ENCODE results near the gene ATP8B4. TPM values are rescaled to one million over a fixed set of nuclear protein-coding genes. Genes with fewer than 3 reads are reported as not detected.
A peak's percentile ranks its signal among the peaks of the same experiment; 100 is the strongest.
"Not testable (repeated sequence)": the region's sequence is repeated elsewhere in the genome, so short reads cannot be mapped to it uniquely, and the experiment has no call there.

ATP8B4 gene
- total and polyA plus RNA-seq, 10 of the 15 experiments (the other 5 are each of a cell fraction or from before 2014, with no cell fraction given) = 0.02 to 0.94 (median 0.19) TPM

DNA sequence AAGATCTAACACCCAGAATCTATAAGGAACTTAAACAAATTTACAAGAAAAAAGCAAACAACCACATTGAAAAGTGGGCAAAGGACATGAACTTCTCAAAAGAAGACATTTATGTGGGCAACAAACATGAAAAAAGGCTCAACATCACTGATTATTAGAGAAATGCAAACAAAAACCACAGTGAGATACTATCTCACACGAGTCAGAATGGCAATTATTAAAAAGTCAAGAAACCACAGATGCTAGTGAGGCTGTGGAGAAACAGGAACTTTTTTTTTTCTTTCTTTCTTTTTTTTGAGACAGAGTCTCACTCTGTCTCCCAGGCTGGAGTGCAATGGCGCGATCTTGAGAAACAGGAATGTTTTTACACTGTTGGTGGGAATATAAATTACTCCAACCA lies 29.6 kb downstream of the ATP8B4 start:
- H3K9me3 ChIP-seq (replicated peaks; ENCODE audit: control insufficient read depth, insufficient read depth, low read length); H2AFZ ChIP-seq (ENCODE audit: control insufficient read depth, low read depth, low read length); H3K9ac ChIP-seq (ENCODE audit: control insufficient read depth, insufficient read depth, low read length); SMC1A ChIA-PET (ENCODE audit: uncharacterized antibody, unreplicated experiment); H3K27ac ChIP-seq (ENCODE audit: control insufficient read depth, insufficient read depth); H3K4me2 ChIP-seq (ENCODE audit: control insufficient read depth, insufficient read depth); BruUV-seq (replicated peaks); H3K4me3 ChIP-seq; H3K27me3 ChIP-seq (replicated peaks in 1 of 2; ENCODE audit: control insufficient read depth in 2 of 2, insufficient read depth in 2 of 2, low read length in 1 of 2); ATAC-seq; in situ Hi-C loops (cut with MboI); DNase-seq (ENCODE audit: low read depth, low spot score); H3K4me1 ChIP-seq (ENCODE audit: control insufficient read depth, insufficient read depth, low read length); CTCF ChIA-PET; H3K79me2 ChIP-seq (ENCODE audit: control insufficient read depth, insufficient read depth, low read length); H3K36me3 ChIP-seq (ENCODE audit: control insufficient read depth in 2 of 2, insufficient read depth in 2 of 2, low read length in 1 of 2); H4K20me1 ChIP-seq (ENCODE audit: control insufficient read depth, insufficient read depth); RAD21 ChIA-PET (ENCODE audit: unreplicated experiment); POLR2A ChIA-PET; intact Hi-C loops (cut with micrococcal nuclease; ENCODE audit: unreplicated experiment); FAIRE-seq: not testable (repeated sequence)
- 0 out of 2 replicates have a peak, but pooled peaks have one; percentile 33 for TF ChIP-seq MTA2 (IDR thresholded peaks at IDR 0.05; ENCODE audit: low read depth)
- TF ChIP-seq BHLHE40 (IDR thresholded peaks at IDR 0.05; ENCODE audit: borderline replicate concordance in 1 of 2, low read depth in 2 of 2, low read length in 1 of 2) = peak in 1 of 2 experiments; percentile 13; a peak in 1 of 4 replicates
- 67% methylated on average over 3 of the region's 3 CpGs for WGBS (ENCODE audit: insufficient coverage, insufficient replicate concordance, low lambda C conversion rate, missing lambda C conversion rate)

DNA sequence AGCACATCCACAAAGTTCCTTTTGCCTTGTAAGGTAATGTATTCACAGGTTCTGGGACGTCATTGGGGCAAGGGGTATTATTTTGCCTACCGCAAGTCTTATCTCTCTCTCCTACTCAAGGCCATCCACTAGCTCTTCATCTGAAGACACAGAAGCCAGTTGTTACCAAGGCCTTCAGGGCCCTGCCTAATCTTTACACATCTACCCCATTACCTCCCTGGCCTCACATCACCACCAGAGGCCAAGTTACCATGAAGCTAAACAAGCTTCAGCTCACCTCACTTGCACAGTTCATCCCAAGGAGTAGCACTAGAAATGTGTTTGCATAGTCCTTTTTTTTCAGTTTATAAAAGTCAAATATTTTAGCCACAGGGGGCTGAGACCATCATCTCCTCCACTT lies 34.1 kb downstream of the ATP8B4 start:
- 83% methylated on average over 2 of the region's 2 CpGs for WGBS (ENCODE audit: insufficient coverage, insufficient replicate concordance, low lambda C conversion rate, missing lambda C conversion rate)
- Histone ChIP-seq H3K4me1 (ENCODE audit: control insufficient read depth, insufficient read depth, low read length) (no peaks in the 10 kb centered on the region), H3K9ac (ENCODE audit: control insufficient read depth, insufficient read depth, low read length) (no peak overlapping the region), H3K27ac (ENCODE audit: control insufficient read depth, insufficient read depth) (no peak overlapping the region), H3K4me3 (no peak overlapping the region), H4K20me1 (ENCODE audit: control insufficient read depth, insufficient read depth) (no peaks in the 10 kb centered on the region), H3K9me3 (replicated peaks; ENCODE audit: control insufficient read depth, insufficient read depth, low read length) (no peaks in the 10 kb centered on the region), H3K27me3 (replicated peaks in 1 of 2; ENCODE audit: control insufficient read depth in 2 of 2, insufficient read depth in 2 of 2, low read length in 1 of 2) (no peaks in the 10 kb centered on the region; a peak in 1 of 4 replicates), H2AFZ (ENCODE audit: control insufficient read depth, low read depth, low read length) (no peak overlapping the region), H3K79me2 (ENCODE audit: control insufficient read depth, insufficient read depth, low read length) (no peaks in the 10 kb centered on the region), H3K4me2 (ENCODE audit: control insufficient read depth, insufficient read depth) (no peak overlapping the region), H3K36me3 (ENCODE audit: control insufficient read depth in 2 of 2, insufficient read depth in 2 of 2, low read length in 1 of 2) (no peaks in the 10 kb centered on the region)
- ChIA-PET CTCF (interaction anchor here (0.6 kb wide), 1 partner anchor 60 kb away, joined by 3 read pairs; no protein-coding TSS in a partner anchor), POLR2A (no interaction called here), RAD21 (ENCODE audit: unreplicated experiment) (no interaction called here), SMC1A (ENCODE audit: uncharacterized antibody, unreplicated experiment) (no interaction called here)
- no peak for FAIRE-seq
- no peak for DNase-seq (ENCODE audit: low read depth, low spot score)
- BruUV-seq (replicated peaks) = no TSS peak
- intact Hi-C loops (cut with micrococcal nuclease; ENCODE audit: unreplicated experiment) = no loop called here
- in situ Hi-C loops (cut with MboI) = no loop called here
- no peak for ATAC-seq
- no peak for TF ChIP-seq RAD21 (IDR thresholded peaks at IDR 0.05; ENCODE audit: insufficient read depth, low read depth, low read length)
- TF ChIP-seq IKZF2 (IDR thresholded peaks at IDR 0.05) = no peak
- TF ChIP-seq TBL1XR1 (IDR thresholded peaks at IDR 0.05; ENCODE audit: low read depth, low read length) = no peak
- TF ChIP-seq NFXL1 (IDR thresholded peaks at IDR 0.05; ENCODE audit: borderline replicate concordance) = no peak
- TF ChIP-seq, protein P1, sequence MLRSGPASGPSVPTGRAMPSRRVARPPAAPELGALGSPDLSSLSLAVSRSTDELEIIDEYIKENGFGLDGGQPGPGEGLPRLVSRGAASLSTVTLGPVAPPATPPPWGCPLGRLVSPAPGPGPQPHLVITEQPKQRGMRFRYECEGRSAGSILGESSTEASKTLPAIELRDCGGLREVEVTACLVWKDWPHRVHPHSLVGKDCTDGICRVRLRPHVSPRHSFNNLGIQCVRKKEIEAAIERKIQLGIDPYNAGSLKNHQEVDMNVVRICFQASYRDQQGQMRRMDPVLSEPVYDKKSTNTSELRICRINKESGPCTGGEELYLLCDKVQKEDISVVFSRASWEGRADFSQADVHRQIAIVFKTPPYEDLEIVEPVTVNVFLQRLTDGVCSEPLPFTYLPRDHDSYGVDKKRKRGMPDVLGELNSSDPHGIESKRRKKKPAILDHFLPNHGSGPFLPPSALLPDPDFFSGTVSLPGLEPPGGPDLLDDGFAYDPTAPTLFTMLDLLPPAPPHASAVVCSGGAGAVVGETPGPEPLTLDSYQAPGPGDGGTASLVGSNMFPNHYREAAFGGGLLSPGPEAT (IDR thresholded peaks at IDR 0.05; ENCODE audit: low read depth) = no peak
- no peak for TF ChIP-seq NR2C2 (IDR thresholded peaks at IDR 0.05; ENCODE audit: borderline replicate concordance, control insufficient read depth, insufficient read length, low read depth)
- TF ChIP-seq TCF3 (IDR thresholded peaks at IDR 0.05; ENCODE audit: borderline replicate concordance, insufficient read depth, low read depth, low read length) = no peak
- no peak for TF ChIP-seq LARP7 (IDR thresholded peaks at IDR 0.05)
- no peak for TF ChIP-seq MYB (IDR thresholded peaks at IDR 0.05; ENCODE audit: borderline replicate concordance, low read depth, low read length)
- TF ChIP-seq ZZZ3 (IDR thresholded peaks at IDR 0.05; ENCODE audit: control insufficient read depth, insufficient read length, low read depth) = no peak
- TF ChIP-seq, protein P2, sequence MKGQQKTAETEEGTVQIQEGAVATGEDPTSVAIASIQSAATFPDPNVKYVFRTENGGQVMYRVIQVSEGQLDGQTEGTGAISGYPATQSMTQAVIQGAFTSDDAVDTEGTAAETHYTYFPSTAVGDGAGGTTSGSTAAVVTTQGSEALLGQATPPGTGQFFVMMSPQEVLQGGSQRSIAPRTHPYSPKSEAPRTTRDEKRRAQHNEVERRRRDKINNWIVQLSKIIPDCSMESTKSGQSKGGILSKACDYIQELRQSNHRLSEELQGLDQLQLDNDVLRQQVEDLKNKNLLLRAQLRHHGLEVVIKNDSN (IDR thresholded peaks at IDR 0.05; ENCODE audit: borderline replicate concordance, extremely low read length, insufficient read depth, low read depth, low read length) = no peak
- TF ChIP-seq HCFC1 (IDR thresholded peaks at IDR 0.05; ENCODE audit: low read length) = no peak

Measured in GM12878 (cell line).